OCI-M2 (cell line): Measurements from ENCODE around the gene KIF21A.

Experiments
- DNase-seq: peaks from one replicate; lab custom pipeline; 2025; ENCODE audit not compliant: unreplicated experiment; lab: John Stamatoyannopoulos, UW

KIF21A gene

GRCh38 chr12:39431797-39432196, 11.1 kb downstream of the KIF21A start:
- no peak for DNase-seq

GRCh38 chr12:39431002-39431796, 11.7 kb downstream of the KIF21A start:
- DNase-seq = no peak

GRCh38 chr12:39429809-39430208, 13.1 kb downstream of the KIF21A start:
- DNase-seq = no peak

- no peak for DNase-seq
Observed at GRCh38 chr12:39427360-39427808, 15.5 kb downstream of the KIF21A start.

- no peak for DNase-seq
Observed at GRCh38 chr12:39426636-39427240, 16.2 kb downstream of the KIF21A start.

- no peak for DNase-seq
Observed at GRCh38 chr12:39420043-39420442, 22.9 kb downstream of the KIF21A start.

GRCh38 chr12:39419471-39419870, 23.4 kb downstream of the KIF21A start:
- no peak for DNase-seq

- no peak for DNase-seq
Observed at GRCh38 chr12:39417916-39418315, 25.0 kb downstream of the KIF21A start.

DNA sequence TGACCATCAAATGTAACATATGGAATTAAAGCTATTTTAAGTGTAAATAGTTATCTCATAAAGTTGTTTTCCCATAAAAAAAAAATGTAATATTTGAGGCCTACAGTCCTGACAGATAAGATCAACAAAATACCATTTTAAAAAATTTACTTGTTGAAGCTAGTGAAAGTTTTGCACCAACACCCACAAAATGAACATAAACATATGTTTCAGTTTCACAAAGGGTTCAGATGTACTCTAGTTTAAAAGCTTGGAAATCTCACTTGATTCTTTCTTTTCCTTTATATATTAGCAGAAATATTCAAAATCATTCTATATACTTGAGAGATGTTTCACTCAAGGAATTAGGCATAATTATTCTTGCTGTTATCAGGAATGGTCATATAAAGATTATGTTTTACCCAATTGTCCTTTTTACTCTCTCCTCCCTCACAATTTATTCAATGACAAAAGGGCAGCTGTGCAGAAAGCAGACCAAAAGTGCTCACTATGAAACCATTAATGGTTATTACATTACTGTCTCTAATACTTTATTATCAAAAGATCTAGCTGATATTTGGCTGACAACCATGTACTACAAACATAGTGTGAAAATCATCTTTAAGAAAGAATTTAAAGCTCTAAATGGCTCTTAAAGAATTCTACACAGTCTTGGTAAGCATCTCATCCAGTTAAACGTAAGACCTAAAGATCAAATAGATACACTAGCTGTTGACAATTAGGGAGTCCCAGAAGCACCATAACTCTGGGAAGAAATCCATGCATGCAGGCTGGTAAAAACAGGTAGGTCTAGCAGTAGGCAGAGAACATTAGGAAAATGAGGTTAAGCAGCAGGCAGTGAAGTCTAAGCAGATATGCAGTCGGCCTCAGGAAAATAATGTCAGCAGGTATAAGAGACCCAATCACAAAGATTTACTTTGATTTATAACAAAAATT, 28.8 kb downstream of the KIF21A start:
- DNase-seq = no peak

GRCh38 chr12:39412210-39412609, 30.7 kb downstream of the KIF21A start:
- DNase-seq = no peak

- no peak for DNase-seq
Observed at GRCh38 chr12:39406262-39406661, 36.7 kb downstream of the KIF21A start.

- DNase-seq = no peak
Observed at GRCh38 chr12:39405580-39405979, 37.3 kb downstream of the KIF21A start.

- DNase-seq = no peak
Observed at GRCh38 chr12:39404000-39404399, 38.9 kb downstream of the KIF21A start.

- DNase-seq = no peak
Observed at GRCh38 chr12:39403376-39403775, 39.5 kb downstream of the KIF21A start.

- DNase-seq = no peak
Observed at GRCh38 chr12:39402922-39403321, 40.0 kb downstream of the KIF21A start.

DNA sequence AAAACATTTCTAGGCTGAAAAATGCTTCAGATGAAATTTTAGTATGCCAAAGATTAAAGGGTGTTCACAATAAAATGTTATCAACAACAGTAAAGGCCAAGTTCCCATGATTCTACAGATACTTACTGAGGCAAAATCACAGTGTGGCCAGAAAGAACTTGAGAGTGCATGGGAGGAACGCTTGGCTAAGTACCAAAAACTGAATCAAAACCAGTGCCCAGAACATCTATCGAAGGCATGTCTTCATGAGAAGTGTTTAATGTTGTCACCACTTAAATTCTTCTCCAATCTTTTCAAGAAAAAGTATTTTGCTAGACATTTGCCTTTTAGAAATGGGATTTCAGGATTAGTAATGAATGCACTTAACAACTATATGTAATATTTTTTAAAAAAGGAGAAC, 41.5 kb downstream of the KIF21A start:
- DNase-seq = no peak

DNA sequence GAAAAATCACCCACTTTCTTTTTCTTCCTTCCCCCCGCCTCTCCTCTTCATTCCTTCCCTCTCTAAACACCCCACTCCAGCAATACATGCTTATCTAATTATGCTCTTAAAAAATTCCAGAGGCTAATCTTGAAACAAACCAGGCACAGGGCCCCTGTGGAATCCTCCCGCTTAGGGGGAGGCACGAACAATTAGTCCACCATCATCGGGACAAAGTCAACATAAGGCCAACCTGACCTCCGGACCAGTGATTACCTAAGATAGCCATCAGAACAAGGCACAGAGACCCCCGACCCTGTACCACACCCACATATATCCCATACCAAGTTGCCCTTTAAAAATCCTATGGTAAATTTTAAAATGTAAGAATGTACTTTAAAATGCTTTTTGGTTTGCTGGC, 47.1 kb downstream of the KIF21A start:
- DNase-seq = no peak

- DNase-seq = no peak
Observed at GRCh38 chr12:39393890-39394289, 49.0 kb downstream of the KIF21A start.

- no peak for DNase-seq
Observed at GRCh38 chr12:39393179-39393578, 49.7 kb downstream of the KIF21A start.

- no peak for DNase-seq
Observed at GRCh38 chr12:39392154-39392925, 50.6 kb downstream of the KIF21A start.

GRCh38 chr12:39390752-39391151, 52.2 kb downstream of the KIF21A start:
- DNase-seq = no peak
